Measurements from ENCODE around the gene KIAA1614.

The KIAA1614 gene

GRCh38 chr1:180920193-180920592 lies 7.5 kb downstream of the KIAA1614 start:
- Histone ChIP-seq H3K9ac (ENCODE audit: insufficient read length) (no peak overlapping the region), H3K36me3 (ENCODE audit: insufficient read depth, low read length) (no peaks in the 10 kb centered on the region), H3K4me3 (no peak overlapping the region), H3K27ac (no peak overlapping the region), H3K9me3 (ENCODE audit: low read depth, low read length) (no peaks in the 10 kb centered on the region)
- TF ChIP-seq POLR2AphosphoS5 (IDR thresholded peaks at IDR 0.05; ENCODE audit: borderline replicate concordance, low read depth, low read length) (no peak), EZH2 (IDR thresholded peaks at IDR 0.05) (no peak), FOXP2 (optimal IDR thresholded peaks at IDR 0.05; ENCODE audit: control extremely low read depth, extremely low read length, insufficient read depth) (no peak)
- DNase-seq (ENCODE audit: low read depth, low spot score), result no peak

DNA sequence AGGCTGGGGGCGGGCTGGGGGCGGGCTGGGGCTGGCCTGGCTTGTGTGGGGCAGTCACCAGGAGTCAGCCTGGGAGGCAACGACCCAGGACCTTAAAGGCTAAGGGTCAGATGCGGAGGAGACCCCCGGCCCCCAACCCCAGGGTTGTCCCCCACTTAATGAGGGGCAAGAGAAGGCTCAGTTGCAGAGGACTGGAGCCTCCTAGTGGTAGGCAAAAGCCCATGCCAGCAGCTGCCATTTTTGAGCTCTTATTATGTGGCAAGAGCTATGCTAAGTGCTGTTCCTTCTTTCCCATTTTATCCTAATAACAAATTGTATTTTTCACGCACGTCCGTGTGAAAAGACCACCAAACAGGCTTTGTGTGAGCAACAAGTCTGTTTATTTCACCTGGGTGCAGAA lies 8.0 kb downstream of the KIAA1614 start:
- Histone ChIP-seq H3K9ac (ENCODE audit: insufficient read length) (no peak overlapping the region), H3K4me3 (no peak overlapping the region), H3K9me3 (ENCODE audit: low read depth, low read length) (no peaks in the 10 kb centered on the region), H3K27ac (no peak overlapping the region), H3K36me3 (ENCODE audit: insufficient read depth, low read length) (no peaks in the 10 kb centered on the region)
- no peak for DNase-seq (ENCODE audit: low read depth, low spot score)
- TF ChIP-seq EZH2 (IDR thresholded peaks at IDR 0.05) (no peak), POLR2AphosphoS5 (IDR thresholded peaks at IDR 0.05; ENCODE audit: borderline replicate concordance, low read depth, low read length) (no peak), FOXP2 (optimal IDR thresholded peaks at IDR 0.05; ENCODE audit: control extremely low read depth, extremely low read length, insufficient read depth) (no peak)

DNA sequence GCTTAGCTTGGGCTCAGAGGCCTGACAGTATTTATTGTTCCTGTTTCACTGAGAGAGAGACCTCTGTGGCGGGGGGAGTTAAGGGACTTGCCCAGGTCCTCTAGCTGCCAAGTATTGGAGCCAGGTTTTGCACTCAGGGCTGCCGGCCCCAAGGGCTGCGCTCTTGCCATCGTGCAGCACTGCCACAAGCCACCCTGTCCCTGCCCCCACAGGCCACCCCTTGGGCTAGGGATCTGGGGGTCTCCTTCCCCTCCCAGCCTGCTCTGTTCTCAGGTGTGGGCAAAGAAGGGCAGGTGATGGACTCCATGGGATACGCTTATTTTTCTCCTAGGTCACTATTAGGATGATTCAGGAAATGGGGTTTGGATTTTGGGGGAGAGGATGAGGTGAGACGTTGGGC lies 8.7 kb downstream of the KIAA1614 start:
- no peak overlapping the region for H3K9ac ChIP-seq (ENCODE audit: insufficient read length)
- H3K36me3 ChIP-seq (ENCODE audit: insufficient read depth, low read length), result no peaks in the 10 kb centered on the region
- no peaks in the 10 kb centered on the region for H3K9me3 ChIP-seq (ENCODE audit: low read depth, low read length)
- DNase-seq (ENCODE audit: low read depth, low spot score), result no peak
- H3K4me3 ChIP-seq, result no peak overlapping the region
- no peak overlapping the region for H3K27ac ChIP-seq
- TF ChIP-seq POLR2AphosphoS5 (IDR thresholded peaks at IDR 0.05; ENCODE audit: borderline replicate concordance, low read depth, low read length) (no peak), EZH2 (IDR thresholded peaks at IDR 0.05) (no peak), FOXP2 (optimal IDR thresholded peaks at IDR 0.05; ENCODE audit: control extremely low read depth, extremely low read length, insufficient read depth) (no peak)

DNA sequence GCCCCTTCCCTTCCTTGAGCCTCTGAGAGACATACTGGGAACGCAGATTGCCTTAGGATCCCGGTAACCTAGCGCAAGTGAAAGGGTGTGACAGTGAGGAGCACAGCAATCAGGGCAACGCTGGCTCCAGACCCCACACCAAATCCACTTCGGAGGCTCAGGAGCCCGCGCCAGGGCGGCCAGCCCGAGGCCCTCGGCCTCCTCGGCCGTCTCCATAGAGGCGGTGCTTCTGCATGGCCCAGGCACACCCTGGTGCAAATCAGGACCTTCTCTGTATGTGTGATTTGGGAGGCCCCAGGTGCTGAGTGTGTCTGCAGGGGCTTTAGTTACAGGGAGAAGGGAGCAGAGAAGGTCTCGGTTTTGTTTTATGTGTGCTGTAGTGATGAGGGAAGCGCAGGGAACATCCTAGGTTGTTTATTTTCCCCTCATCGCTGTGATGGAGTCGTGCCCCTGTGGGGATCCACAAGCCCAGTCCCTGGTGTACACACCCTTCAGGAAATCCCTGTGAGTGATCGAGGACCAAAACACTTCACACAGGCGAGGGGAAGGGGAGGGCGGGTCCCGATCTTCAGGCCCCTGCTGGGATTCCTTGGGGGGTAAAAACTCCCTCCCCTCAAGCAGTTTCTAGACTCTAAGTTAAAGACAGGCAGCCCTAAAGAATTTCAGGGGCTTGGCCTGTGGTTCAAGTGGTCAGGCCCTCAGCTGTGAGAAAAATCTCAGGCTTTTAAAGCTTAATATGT lies 9.4 kb downstream of the KIAA1614 start:
- Histone ChIP-seq H3K9ac (ENCODE audit: insufficient read length) (no peak overlapping the region), H3K9me3 (ENCODE audit: low read depth, low read length) (no peaks in the 10 kb centered on the region), H3K36me3 (ENCODE audit: insufficient read depth, low read length) (no peaks in the 10 kb centered on the region), H3K27ac (no peak overlapping the region), H3K4me3 (no peak overlapping the region)
- no peak for DNase-seq (ENCODE audit: low read depth, low spot score)
- TF ChIP-seq FOXP2 (optimal IDR thresholded peaks at IDR 0.05; ENCODE audit: control extremely low read depth, extremely low read length, insufficient read depth) (no peak), EZH2 (IDR thresholded peaks at IDR 0.05) (no peak), POLR2AphosphoS5 (IDR thresholded peaks at IDR 0.05; ENCODE audit: borderline replicate concordance, low read depth, low read length) (no peak)

DNA sequence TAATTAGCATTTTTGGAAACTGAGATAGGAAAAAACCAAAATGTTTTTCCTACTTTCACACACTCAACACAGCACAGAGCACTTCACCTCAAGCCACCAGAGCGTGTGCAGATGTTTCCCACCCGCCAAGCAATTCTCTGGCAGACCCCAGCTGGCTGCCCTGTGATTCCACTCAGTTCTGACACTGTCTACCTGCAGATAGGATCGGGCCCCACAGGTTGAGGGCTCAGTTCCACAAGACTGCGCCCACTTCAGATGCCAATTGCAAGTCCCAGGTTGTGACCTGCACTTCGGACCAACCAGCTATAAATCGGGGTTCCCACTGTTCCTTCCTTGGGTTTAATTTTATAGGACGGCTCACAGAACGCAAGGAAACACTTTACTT lies 9.9 kb downstream of the KIAA1614 start:
- Histone ChIP-seq H3K27ac (no peak overlapping the region), H3K36me3 (ENCODE audit: insufficient read depth, low read length) (no peaks in the 10 kb centered on the region), H3K4me3 (peak overlapping the region; percentile 54; the same call in 1 of the 2 replicates), H3K9me3 (ENCODE audit: low read depth, low read length) (no peaks in the 10 kb centered on the region), H3K9ac (ENCODE audit: insufficient read length) (no peak overlapping the region)
- TF ChIP-seq FOXP2 (optimal IDR thresholded peaks at IDR 0.05; ENCODE audit: control extremely low read depth, extremely low read length, insufficient read depth), result no peak
- no peak for TF ChIP-seq EZH2 (IDR thresholded peaks at IDR 0.05)
- no peak for TF ChIP-seq POLR2AphosphoS5 (IDR thresholded peaks at IDR 0.05; ENCODE audit: borderline replicate concordance, low read depth, low read length)
- no peak for DNase-seq (ENCODE audit: low read depth, low spot score)

- H3K27ac ChIP-seq, result no peak overlapping the region
- peak overlapping the region; percentile 54 for H3K4me3 ChIP-seq
- TF ChIP-seq FOXP2 (optimal IDR thresholded peaks at IDR 0.05; ENCODE audit: control extremely low read depth, extremely low read length, insufficient read depth) (no peak), EZH2 (IDR thresholded peaks at IDR 0.05) (no peak), POLR2AphosphoS5 (IDR thresholded peaks at IDR 0.05; ENCODE audit: borderline replicate concordance, low read depth, low read length) (no peak)
- no peak for DNase-seq (ENCODE audit: low read depth, low spot score)
- no peak overlapping the region for H3K9ac ChIP-seq (ENCODE audit: insufficient read length)
- H3K36me3 ChIP-seq (ENCODE audit: insufficient read depth, low read length), result no peaks in the 10 kb centered on the region
- no peaks in the 10 kb centered on the region for H3K9me3 ChIP-seq (ENCODE audit: low read depth, low read length)
Measured at GRCh38 chr1:180923021-180923841, 10.5 kb downstream of the KIAA1614 start.

DNA sequence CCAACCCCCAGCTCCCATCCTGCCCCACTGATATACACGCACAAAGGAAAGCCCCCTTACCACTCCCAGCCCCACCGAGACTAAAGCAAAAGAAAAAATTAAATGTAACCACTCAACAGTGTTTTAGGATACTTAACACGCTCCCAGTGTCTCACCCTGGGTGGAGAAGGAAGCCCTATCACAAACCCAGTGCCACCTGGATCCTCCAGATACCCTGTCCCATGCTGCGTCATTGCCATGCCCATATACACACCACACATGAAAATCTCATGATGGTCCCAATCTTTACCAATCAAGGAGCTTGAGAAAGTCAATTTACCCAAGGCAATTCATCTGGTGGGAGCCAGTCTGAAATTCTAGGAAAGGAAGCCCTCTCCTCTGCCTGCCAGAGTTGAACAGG lies 11.2 kb downstream of the KIAA1614 start:
- Histone ChIP-seq H3K4me3 (peak overlapping the region; percentile 54), H3K36me3 (ENCODE audit: insufficient read depth, low read length) (no peaks in the 10 kb centered on the region), H3K27ac (no peak overlapping the region), H3K9ac (ENCODE audit: insufficient read length) (no peak overlapping the region), H3K9me3 (ENCODE audit: low read depth, low read length) (no peaks in the 10 kb centered on the region)
- no peak for TF ChIP-seq EZH2 (IDR thresholded peaks at IDR 0.05)
- TF ChIP-seq POLR2AphosphoS5 (IDR thresholded peaks at IDR 0.05; ENCODE audit: borderline replicate concordance, low read depth, low read length), result no peak
- no peak for TF ChIP-seq FOXP2 (optimal IDR thresholded peaks at IDR 0.05; ENCODE audit: control extremely low read depth, extremely low read length, insufficient read depth)
- DNase-seq (ENCODE audit: low read depth, low spot score), result no peak

GRCh38 chr1:180924939-180925338 lies 12.2 kb downstream of the KIAA1614 start:
- TF ChIP-seq POLR2AphosphoS5 (IDR thresholded peaks at IDR 0.05; ENCODE audit: borderline replicate concordance, low read depth, low read length) (no peak), EZH2 (IDR thresholded peaks at IDR 0.05) (no peak), FOXP2 (optimal IDR thresholded peaks at IDR 0.05; ENCODE audit: control extremely low read depth, extremely low read length, insufficient read depth) (no peak)

More at GRCh38 chr1:180924939-180925338, 12.2 kb downstream of the KIAA1614 start:
- Histone ChIP-seq H3K9me3 (ENCODE audit: low read depth, low read length) (no peaks in the 10 kb centered on the region), H3K9ac (ENCODE audit: insufficient read length) (no peak overlapping the region), H3K4me3 (no peak overlapping the region), H3K36me3 (ENCODE audit: insufficient read depth, low read length) (no peaks in the 10 kb centered on the region), H3K27ac (no peak overlapping the region)
- no peak for DNase-seq (ENCODE audit: low read depth, low spot score)
